Measurements from ENCODE around the gene PLAA.

Gene PLAA

GRCh38 chr9:26946753-26947727 lies at the start of gene PLAA:
Gene PLAA, minus strand, starts transcription at chr9:26947242. Its CDS starts 197 bp downstream, at chr9:26947045.
- DNase-seq: peak; percentile 89

DNA sequence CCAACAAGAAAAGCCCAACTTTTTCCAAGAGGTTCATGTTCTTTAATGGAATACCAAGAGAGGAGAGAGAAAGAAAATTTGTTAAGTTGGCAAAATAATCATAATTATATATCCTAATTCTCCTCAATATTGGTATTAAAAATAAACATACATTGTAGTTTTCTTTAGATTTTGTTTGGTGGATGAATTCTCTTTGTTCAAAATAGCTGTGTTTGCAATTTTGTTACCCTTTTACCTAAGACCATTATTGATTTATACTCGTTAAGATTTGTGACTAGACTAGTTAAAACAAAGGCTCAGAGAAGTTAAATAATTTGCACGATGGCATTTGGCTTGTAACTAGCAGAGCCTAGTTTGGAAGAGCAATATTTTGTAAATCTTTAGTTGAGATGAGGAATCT lies 48.8 kb upstream of the PLAA start:
- no peak for DNase-seq

GRCh38 chr9:26983340-26983739 lies 36.3 kb upstream of the PLAA start:
- no peak for DNase-seq

GRCh38 chr9:26975728-26976707 lies 29.0 kb upstream of the PLAA start:
- peak; percentile 28 for DNase-seq

DNA sequence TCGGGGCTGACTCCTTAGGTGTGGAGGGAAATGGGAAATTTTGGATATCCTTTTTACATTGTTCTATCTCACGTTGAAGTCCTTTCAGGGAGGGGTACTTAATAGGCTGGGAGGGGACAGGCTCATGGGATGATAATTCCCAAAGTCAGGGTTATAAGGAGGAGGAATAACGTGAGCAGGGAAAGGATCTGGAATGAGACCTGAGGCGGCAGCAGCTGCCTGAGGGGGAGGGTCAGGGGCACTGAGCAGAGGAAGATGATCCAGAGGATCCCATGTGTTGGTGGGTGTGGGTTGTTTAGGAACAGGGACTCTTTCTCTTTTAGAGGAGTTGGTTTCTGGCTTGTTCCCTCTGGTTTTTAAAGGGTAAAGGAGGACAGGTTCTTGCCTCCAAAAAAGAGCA lies 27.9 kb upstream of the PLAA start:
- DNase-seq: no peak

GRCh38 chr9:26973989-26974388 lies 26.9 kb upstream of the PLAA start:
- DNase-seq: no peak

- no peak for DNase-seq
These were observed 24.7 kb upstream of the PLAA start for GRCh38 chr9:26971721-26972120.

GRCh38 chr9:26956860-26957233 lies 9.8 kb upstream of the PLAA start:
- no peak for DNase-seq

DNA sequence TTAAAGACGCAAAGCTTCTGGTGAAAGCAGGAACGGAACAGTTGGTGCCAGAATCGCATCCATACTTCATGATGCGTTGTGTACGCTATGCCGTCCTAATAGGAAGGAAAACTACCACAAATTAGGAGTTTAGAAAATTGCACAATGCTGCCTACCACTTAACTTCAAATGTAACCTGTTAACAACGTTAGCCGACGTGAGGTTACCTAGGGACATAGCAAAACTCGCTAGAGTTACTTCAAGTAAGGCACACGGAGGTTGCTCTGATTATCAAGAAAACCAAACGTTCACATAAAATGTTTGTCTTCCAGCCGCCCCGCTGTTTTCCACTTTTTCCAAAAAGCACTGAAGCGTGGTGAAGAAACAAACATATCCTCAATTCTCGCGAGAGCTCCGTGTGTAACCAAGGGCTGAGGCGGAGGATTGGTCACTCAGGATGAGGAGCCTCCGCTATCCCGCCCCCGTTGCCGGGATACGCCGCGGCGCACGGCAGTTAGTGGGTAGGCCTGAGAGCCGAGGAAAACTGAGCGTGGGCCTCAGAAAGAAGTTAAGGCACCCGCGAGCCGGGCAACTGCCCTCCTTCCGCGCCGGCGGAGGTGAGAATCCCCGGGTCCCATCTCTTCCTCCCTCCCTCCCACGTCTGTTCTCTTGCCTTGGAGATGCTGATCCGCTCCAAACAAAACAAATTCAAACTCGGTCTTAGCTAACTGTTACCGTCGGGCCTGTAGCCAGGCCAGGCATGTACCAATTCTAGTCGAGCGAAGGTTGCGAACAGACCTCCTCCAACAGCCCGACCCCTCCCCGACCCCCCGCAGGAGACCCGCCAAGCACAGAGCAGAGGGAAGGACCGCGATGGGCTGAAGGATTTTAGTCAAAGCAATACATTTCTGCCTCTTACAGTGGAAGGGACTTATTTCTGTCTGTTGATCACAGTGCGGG lies 9.1 kb upstream of the PLAA start, which contains the start of gene IFT74:
TSS of gene IFT74 (plus strand) at position 492 of the 939 bp plus-strand sequence. CDS start 5,556 bp downstream, outside the sequence.
- peak; percentile 97 for DNase-seq

GRCh38 chr9:26955222-26955903 lies 8.3 kb upstream of the PLAA start:
- peak; percentile 84 for DNase-seq

- peak; percentile 89 for DNase-seq
These were observed 7.0 kb upstream of the PLAA start for GRCh38 chr9:26954050-26954508.

- no peak for DNase-seq
These were observed 4.8 kb upstream of the PLAA start for GRCh38 chr9:26951794-26952193.

- DNase-seq: no peak
These were observed 3.5 kb upstream of the PLAA start for GRCh38 chr9:26950521-26950920.

GRCh38 chr9:26949637-26950069 lies 2.6 kb upstream of the PLAA start:
- no peak for DNase-seq

- DNase-seq: no peak
These were observed 694 bp upstream of the PLAA start for GRCh38 chr9:26947736-26948135.

DNA sequence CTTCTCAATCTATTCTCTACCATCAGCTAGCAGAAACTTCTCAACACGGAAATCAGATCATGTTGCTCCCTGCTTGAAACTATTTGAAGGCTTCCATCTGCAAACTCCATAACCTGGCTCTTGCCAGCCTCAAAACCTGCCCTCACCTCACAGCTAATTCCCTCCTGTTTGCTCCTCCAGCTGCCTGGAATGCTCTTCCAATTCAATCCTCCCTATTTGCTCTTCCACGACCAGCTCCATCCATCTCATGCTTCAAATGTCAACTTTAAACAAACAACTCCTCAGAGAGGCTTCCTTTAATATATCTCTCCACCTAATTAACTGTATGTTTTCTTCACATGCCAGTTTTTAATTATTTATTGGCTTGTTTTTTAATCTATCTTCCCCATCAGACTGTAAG lies 1.5 kb downstream of the PLAA start:
- no peak for DNase-seq

DNA sequence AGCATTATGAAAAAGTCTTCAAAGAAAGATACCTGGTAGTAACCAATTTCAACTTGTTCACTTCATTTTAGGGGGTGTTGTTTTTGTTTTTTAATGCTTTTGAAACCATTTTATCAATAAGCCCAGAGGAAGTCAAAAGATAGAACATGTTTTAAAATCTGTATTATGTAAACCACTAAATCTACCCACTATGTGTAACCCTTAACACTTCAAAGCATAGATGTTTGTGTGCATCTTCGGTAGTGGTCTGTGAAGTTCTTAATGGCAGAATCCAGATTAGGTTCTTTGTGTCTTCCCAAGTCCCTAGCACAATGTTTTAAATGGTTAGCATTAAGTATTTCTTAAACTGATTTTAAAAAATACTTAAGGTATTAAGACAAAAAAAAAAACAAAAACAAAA lies 6.3 kb downstream of the PLAA start:
- DNase-seq: no peak

GRCh38 chr9:26939955-26940711 lies 6.9 kb downstream of the PLAA start:
- no peak for DNase-seq

GRCh38 chr9:26937816-26938371 lies 9.1 kb downstream of the PLAA start:
- DNase-seq: no peak

- DNase-seq: no peak
These were observed 11.2 kb downstream of the PLAA start for GRCh38 chr9:26935847-26936246.

Measured in MV-4-11 (cell line).